ENCODE measurements around the gene FSHB. TPM values are rescaled to one million over a fixed set of nuclear protein-coding genes. Genes with fewer than 3 reads are reported as not detected.
"Not testable (repeated sequence)": the region's sequence is repeated elsewhere in the genome, so short reads cannot be mapped to it uniquely, and the experiment has no call there.

FSHB gene
- total RNA-seq, 2 donors from 2014 or later = not detected

DNA sequence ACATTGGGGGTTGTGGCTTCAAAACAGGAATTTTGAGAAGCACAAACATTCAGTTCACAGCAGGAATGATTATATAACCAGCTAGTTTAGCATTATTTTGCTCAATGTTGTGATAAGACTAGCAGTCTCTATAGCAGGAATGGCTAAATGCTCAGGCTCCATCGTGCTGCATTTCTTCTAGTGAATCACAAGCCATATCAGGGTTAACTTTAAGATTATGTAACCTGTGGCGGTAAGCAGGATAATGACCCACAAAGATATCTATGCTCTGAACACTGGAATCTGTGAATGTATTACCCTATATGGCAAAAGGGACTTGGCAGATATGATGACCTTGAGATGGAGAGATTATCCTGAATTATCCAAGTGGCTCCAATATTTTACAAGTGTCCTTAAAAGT is 14.8 kb downstream of the FSHB start:
- H3K9me3 Mint-ChIP-seq = no peaks in the 10 kb centered on the region

DNA sequence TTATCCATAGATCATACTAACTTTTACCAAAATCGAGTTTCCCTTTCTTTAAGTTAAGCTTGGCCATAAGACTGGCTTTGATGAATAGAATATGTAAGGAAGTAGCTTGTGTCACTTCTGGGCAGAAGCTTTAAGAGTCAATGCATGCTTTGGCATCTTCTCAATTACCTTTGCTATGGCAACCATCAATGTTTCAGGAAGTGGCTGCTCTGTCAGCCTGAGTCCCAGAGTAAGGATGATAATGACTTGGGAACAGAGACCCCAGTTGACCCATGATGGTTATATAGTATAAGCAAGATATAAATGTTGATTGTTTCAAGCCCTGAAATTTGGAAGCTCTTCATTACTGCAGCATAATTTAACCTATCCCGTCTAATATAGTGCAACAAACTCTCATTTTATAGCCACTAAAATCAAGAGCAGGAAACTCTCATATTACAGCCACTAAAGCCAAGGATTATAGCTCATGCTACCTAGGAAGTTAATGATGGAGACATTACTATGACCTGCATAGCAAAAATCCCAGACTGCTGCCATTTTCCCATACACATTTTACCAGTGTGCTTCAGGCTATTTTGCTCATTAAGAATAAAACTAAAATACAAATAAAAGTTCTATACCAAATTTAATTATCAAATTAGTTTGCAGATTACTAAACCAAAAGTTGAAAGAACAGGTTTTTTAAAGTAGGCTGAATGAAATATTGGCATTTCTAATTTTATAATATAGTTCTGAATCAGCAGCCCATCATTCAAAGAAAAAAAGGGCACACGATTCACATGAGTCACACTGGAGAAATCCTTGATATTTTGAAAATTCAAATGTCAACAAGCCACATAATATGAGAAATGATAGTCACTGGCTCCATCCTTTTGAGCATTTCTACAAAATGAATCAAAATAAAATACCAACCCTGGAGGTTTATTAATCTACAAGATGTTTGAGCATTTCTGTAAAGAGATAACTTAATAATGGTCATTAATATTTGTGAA is 23.8 kb downstream of the FSHB start:
- Mint-ChIP-seq H3K27ac (no peak overlapping the region), H3K27me3 (peaks cover 5% of the 10 kb centered on the region), H3K9me3 (no peaks in the 10 kb centered on the region), H3K36me3 (ENCODE audit: low read depth) (no peaks in the 10 kb centered on the region), H3K4me1 (no peaks in the 10 kb centered on the region), H3K4me3 (no peak overlapping the region)
- no peak for ATAC-seq (replicated peaks)

More for the DNA sequence above, 14.8 kb downstream of the FSHB start:
- no peak overlapping the region for H3K4me3 Mint-ChIP-seq
- no peaks in the 10 kb centered on the region for H3K4me1 Mint-ChIP-seq
- H3K27me3 Mint-ChIP-seq = peaks cover 13% of the 10 kb centered on the region
- H3K27ac Mint-ChIP-seq = no peak overlapping the region
- no peak for ATAC-seq (replicated peaks)
- H3K36me3 Mint-ChIP-seq (ENCODE audit: low read depth) = no peaks in the 10 kb centered on the region

DNA sequence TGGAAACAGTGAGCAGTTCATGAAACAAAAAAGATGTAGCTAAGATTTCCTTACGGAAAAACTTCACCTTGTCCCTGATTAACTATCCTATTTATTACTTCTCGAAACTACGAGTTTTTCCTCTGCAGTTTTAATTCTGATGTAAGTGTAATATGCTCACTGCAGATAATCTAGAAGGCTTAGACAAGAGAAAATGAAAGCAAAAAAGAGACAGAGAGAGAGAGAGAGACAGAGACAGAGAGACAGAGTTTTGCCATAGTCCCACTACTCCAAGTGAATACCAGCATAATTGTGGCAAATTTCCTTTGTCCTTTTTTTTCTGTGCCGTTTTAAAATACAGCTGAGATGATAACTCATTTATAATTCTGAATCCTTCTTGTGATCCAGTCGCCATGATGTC is 24.8 kb downstream of the FSHB start:
- no peak overlapping the region for H3K27ac Mint-ChIP-seq

DNA sequence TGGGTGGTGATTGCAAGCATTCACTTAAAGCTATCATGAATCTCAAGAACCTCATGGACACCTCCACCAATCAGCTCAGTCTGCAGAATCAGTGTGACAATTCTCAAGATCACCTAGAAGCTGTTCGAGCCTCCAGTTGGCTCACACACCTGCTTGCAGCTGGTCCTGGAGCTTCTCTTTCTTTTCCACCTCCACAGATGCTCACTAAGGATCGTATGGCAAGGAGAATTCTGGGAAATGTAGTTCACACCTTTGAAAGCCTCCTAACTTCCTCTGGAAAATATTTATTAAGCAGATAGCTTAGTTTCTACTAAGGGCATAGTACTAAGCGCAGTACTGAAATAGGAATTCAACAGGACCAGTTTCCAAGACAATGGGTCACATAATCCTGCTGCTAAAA is 26.2 kb downstream of the FSHB start:
- H3K27ac Mint-ChIP-seq = no peak overlapping the region
- H3K36me3 Mint-ChIP-seq (ENCODE audit: low read depth) = no peaks in the 10 kb centered on the region
- no peak for ATAC-seq (replicated peaks)
- H3K27me3 Mint-ChIP-seq = peaks cover 5% of the 10 kb centered on the region
- no peaks in the 10 kb centered on the region for H3K9me3 Mint-ChIP-seq
- H3K4me3 Mint-ChIP-seq = no peak overlapping the region
- no peaks in the 10 kb centered on the region for H3K4me1 Mint-ChIP-seq

More for the DNA sequence above, 24.8 kb downstream of the FSHB start:
- Mint-ChIP-seq H3K4me3 (peak overlapping the region; percentile 40), H3K9me3 (no peaks in the 10 kb centered on the region), H3K36me3 (ENCODE audit: low read depth) (no peaks in the 10 kb centered on the region), H3K4me1 (no peaks in the 10 kb centered on the region), H3K27me3 (peaks cover 5% of the 10 kb centered on the region)
- ATAC-seq (replicated peaks) = no peak

DNA sequence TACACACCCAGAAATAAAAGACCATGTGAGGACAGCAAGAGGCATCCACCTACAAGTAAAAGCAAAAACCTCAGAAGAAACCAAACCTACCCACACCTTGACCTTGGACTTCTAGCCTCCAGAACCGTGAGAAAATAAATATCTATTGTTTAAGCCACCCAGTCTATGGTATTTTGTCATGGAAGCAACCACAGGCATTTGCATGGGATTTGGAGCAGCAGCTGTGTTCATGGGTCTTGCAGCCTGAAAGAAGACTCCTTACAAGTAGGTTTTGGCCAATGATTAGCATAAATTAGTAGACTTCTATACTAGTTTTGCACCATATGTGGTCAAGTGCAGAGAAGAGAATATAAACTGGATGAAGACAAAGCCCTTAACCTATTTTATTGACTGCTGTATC is 27.9 kb downstream of the FSHB start:
- Mint-ChIP-seq H3K36me3 (ENCODE audit: low read depth) (no peaks in the 10 kb centered on the region), H3K9me3 (peaks cover 3% of the 10 kb centered on the region), H3K4me1 (no peaks in the 10 kb centered on the region), H3K27me3 (peaks cover 5% of the 10 kb centered on the region), H3K27ac (no peak overlapping the region), H3K4me3 (no peak overlapping the region)
- no peak for ATAC-seq (replicated peaks)

DNA sequence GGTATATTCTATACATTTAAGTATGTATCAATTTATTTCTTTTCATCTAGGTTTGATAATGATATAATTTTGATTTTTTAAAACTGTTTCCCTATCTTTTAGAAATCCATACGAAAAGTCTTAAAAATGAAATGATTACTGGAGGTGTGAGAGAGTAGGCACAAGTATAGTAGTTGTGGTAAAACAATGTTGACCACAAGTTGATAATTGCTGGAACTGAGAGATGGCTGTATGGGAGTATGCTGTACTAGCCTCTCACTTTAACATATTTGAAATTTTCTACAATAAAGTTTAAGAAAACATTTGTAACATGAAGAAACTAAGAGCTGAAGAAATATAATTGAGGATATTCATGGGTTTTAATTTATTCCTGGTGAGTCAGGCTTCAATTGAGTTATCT is 30.0 kb downstream of the FSHB start:
- no peak for ATAC-seq (replicated peaks)
- Mint-ChIP-seq H3K27me3 (peaks cover 5% of the 10 kb centered on the region), H3K4me3 (no peak overlapping the region), H3K36me3 (ENCODE audit: low read depth) (no peaks in the 10 kb centered on the region), H3K9me3 (peaks cover 3% of the 10 kb centered on the region), H3K27ac (no peak overlapping the region), H3K4me1 (no peaks in the 10 kb centered on the region)

DNA sequence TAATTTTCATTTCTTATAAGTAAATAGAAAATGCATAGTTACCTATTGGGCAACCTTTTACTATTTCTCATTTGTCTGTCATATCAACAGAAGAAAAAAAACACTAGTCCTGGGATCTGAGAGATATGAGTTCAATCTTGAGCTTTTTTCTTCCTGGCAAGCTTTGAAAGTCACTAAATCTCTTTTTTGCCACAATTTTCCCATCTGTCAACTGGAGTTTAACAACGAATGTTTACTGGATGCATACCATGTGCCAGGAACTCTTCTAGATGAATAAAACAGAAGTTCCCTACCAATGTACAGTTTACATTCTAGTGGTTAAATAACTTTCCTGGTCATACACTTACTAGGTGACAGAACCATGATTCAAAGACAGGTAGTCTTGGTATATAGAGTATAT is 31.0 kb downstream of the FSHB start:
- H3K27ac Mint-ChIP-seq = no peak overlapping the region
- ATAC-seq (replicated peaks) = no peak
- H3K4me1 Mint-ChIP-seq = no peaks in the 10 kb centered on the region
- H3K36me3 Mint-ChIP-seq (ENCODE audit: low read depth) = no peaks in the 10 kb centered on the region
- H3K4me3 Mint-ChIP-seq = no peak overlapping the region
- H3K9me3 Mint-ChIP-seq = peaks cover 3% of the 10 kb centered on the region
- peaks cover 5% of the 10 kb centered on the region for H3K27me3 Mint-ChIP-seq

DNA sequence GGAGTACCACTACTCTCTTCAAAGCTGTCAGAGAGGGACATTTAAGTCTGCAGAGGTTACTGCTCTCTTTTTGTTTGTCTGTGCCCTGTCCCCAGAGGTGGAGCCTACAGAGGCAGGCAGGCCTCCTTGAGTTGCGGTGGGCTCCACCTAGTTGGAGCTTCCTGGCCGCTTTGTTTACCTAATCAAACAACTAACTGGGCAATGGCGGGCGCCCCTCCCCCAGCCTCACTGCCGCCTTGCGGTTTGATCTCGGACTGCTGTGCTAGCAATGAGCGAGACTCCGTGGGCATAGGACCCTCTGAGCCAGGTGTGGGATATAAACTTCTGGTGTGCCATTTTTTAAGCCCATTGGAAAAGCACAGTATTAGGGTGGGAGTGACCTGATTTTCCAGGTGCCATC is 37.8 kb downstream of the FSHB start:
- H3K4me1 Mint-ChIP-seq; H3K27ac Mint-ChIP-seq; H3K36me3 Mint-ChIP-seq (ENCODE audit: low read depth); ATAC-seq (replicated peaks); H3K9me3 Mint-ChIP-seq; H3K4me3 Mint-ChIP-seq: not testable (repeated sequence)
- peaks cover 17% of the 10 kb centered on the region for H3K27me3 Mint-ChIP-seq

DNA sequence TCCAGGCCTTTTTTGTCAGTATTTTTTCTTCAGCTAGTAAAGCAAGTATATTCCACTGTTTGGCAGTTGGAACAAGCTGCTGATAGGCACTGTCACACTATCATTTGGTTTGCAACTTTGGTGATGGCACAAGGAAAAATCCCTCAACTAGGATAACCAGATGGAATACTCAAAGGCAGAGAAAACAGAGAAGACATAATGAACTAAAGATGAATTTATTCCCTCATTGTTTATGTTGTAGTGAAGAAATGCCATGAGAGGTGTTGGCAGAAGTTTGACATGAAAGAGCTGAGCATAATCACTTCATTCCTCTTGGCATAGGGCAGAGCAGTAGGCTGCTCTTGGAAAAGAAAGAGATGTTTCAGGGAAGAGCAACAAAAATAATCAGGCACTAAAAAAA is 39.9 kb downstream of the FSHB start:
- Mint-ChIP-seq H3K4me3 (no peak overlapping the region), H3K4me1 (no peaks in the 10 kb centered on the region), H3K9me3 (no peaks in the 10 kb centered on the region), H3K36me3 (ENCODE audit: low read depth) (no peaks in the 10 kb centered on the region), H3K27me3 (peaks cover 26% of the 10 kb centered on the region), H3K27ac (no peak overlapping the region)
- no peak for ATAC-seq (replicated peaks)

DNA sequence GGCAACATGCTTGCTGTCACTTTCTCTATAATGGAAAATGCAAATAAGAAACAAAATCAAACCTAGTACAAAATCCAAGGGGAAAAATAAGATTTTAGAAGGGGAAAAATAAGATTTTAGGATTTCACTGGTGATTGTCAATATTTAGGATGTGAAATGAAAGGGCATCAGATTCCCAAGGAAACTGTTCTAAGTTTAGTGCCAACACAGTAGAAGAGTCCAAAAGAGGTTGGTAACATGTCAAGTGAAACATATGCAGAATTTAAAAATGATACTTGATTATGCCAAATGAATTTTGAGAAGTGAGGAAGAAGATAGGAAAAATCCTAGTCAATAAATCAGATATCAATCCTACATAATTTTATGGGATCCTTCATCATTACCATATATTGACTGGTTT is 46.4 kb downstream of the FSHB start:
- ATAC-seq (replicated peaks) = no peak
- Mint-ChIP-seq H3K27me3 (peaks cover 18% of the 10 kb centered on the region), H3K36me3 (ENCODE audit: low read depth) (no peaks in the 10 kb centered on the region), H3K4me3 (no peak overlapping the region), H3K9me3 (no peaks in the 10 kb centered on the region), H3K4me1 (peaks cover 14% of the 10 kb centered on the region), H3K27ac (no peak overlapping the region)

DNA sequence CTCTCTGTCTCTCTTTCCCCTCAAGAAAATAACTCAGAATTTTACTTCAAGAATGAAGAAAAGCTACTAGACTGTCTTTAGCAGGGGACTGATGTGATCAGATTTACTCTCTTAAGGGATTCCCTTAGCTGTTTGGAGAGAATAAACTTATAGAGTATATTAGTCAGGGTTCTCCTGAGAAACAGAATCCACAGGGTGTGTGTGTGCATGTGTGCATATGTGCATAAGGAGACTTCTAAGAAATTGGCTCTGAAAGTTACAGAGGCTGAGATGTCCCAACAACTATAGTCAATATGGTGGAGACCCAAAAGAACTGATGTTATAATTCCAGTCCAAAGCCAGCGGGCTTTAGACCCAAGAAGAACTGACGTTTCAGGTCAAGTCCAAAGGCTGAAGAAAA is 49.0 kb downstream of the FSHB start:
- no peak overlapping the region for H3K4me3 Mint-ChIP-seq
- H3K27me3 Mint-ChIP-seq = peaks cover 3% of the 10 kb centered on the region
- H3K27ac Mint-ChIP-seq = no peak overlapping the region
- H3K9me3 Mint-ChIP-seq = no peaks in the 10 kb centered on the region
- ATAC-seq (replicated peaks) = no peak
- H3K4me1 Mint-ChIP-seq = peaks cover 20% of the 10 kb centered on the region
- H3K36me3 Mint-ChIP-seq (ENCODE audit: low read depth) = no peaks in the 10 kb centered on the region

DNA sequence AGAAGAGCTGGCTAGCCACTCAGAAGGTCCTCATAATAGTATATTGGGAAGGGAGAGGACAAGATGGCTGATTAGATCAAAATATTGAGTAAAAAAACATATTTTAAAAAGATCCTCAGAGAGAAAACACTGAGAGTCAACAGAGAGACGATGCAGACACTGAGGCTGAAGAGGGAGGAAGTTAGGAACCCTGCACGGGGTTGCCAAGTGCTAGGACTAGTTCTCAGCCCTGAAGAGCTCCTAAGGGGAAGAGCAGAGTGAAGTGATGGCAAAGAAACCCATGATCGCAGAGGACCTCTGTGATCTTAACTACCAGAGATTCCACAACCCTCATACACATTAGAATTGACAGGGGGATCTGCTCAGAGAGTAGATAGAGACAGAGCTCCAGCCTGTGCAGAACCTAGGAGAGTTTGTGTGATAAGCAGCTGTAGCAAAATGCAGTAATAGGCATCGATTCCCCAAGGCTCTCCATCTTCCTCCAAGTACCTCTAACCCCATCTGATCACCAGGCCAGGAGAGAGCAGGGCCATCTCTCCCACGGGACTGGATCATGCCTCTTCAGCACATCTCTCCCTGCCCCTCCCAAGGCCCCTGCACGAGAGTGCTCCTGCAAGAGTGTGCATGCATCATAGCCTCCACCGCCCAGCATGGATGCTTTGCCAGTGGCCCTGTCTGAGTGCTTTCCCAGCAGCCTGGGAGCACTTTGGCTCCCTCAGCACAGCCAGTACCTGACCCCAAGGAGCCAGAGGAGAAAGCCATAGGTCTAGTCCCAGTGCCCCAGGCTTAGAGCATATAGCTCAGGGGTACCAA is 50.9 kb downstream of the FSHB start:
- peak overlapping the region; percentile 37 for H3K27ac Mint-ChIP-seq
- no peaks in the 10 kb centered on the region for H3K27me3 Mint-ChIP-seq
- H3K9me3 Mint-ChIP-seq = no peaks in the 10 kb centered on the region
- H3K36me3 Mint-ChIP-seq (ENCODE audit: low read depth) = no peaks in the 10 kb centered on the region
- H3K4me1 Mint-ChIP-seq = peaks cover 20% of the 10 kb centered on the region
- peak; percentile 39 for ATAC-seq (replicated peaks)
- H3K4me3 Mint-ChIP-seq = peak overlapping the region; percentile 62

DNA sequence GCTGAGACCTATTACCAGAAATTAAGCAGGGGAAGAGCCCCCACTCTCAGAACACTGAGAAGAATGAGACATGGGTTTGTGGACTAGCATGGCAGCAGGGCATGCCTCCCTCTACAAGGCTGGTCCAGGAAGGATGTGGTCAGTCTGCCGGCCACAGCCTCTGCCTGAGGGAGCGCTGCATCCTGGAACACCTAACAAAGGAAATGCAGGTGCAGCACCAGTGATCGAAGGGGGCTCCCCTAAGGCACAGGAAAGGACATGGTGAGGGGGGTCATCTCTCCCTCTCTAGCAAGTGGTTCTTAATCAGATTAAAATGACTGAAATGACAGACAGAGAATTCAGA is 51.4 kb downstream of the FSHB start:
- peak overlapping the region; percentile 37 for H3K27ac Mint-ChIP-seq
- no peaks in the 10 kb centered on the region for H3K9me3 Mint-ChIP-seq
- no peaks in the 10 kb centered on the region for H3K27me3 Mint-ChIP-seq
- peaks cover 20% of the 10 kb centered on the region for H3K4me1 Mint-ChIP-seq
- H3K36me3 Mint-ChIP-seq (ENCODE audit: low read depth) = no peaks in the 10 kb centered on the region
- H3K4me3 Mint-ChIP-seq = peak overlapping the region; percentile 62
- peak; percentile 88 for ATAC-seq (replicated peaks)
